OCI-LY1 (cell line): ENCODE results near the gene IL21R.

Experiments used
- EZH2 ChIP-seq: fragments of 200-600 bp; sonication (generic), shearing (Covaris generic); IDR thresholded peaks from 2 replicates; pipeline ENCODE4 v1.8.0; 2017; ENCODE audit warnings: borderline replicate concordance, mixed run types, mild to moderate bottlenecking, antibody characterized with exemption, low read length, moderate library complexity, mixed read lengths
- TF ChIP-seq, protein P1 (sequence below): fragments of 200-600 bp; sonication (generic), shearing (Covaris generic); IDR thresholded peaks from 2 replicates; pipeline ENCODE4 v1.5.1; 2017; ENCODE audit warnings: mild to moderate bottlenecking, antibody characterized with exemption, low read length, moderate library complexity, mixed read lengths

DNA sequence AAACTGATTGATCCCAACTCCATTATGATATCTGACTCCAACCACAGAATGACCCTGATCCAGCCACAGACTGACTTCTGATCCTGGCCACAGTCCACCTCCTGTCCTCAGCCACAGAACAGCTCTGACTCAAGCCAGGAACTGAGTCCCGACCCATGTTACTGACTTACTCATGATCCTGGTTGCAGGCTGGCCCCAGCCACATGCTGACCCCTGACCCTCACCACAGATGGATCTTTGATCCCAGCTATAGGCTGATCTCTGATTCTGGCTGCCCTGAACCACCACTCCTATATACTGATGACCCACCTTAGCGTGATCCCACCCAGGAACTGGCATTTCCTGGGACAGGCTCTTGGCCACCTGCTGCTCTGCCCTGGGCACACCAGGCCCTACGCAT, 32.2 kb upstream of the IL21R start:
- TF ChIP-seq, protein P1, sequence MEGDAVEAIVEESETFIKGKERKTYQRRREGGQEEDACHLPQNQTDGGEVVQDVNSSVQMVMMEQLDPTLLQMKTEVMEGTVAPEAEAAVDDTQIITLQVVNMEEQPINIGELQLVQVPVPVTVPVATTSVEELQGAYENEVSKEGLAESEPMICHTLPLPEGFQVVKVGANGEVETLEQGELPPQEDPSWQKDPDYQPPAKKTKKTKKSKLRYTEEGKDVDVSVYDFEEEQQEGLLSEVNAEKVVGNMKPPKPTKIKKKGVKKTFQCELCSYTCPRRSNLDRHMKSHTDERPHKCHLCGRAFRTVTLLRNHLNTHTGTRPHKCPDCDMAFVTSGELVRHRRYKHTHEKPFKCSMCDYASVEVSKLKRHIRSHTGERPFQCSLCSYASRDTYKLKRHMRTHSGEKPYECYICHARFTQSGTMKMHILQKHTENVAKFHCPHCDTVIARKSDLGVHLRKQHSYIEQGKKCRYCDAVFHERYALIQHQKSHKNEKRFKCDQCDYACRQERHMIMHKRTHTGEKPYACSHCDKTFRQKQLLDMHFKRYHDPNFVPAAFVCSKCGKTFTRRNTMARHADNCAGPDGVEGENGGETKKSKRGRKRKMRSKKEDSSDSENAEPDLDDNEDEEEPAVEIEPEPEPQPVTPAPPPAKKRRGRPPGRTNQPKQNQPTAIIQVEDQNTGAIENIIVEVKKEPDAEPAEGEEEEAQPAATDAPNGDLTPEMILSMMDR: no peak
- no peak for TF ChIP-seq EZH2
